D721Med (cell line): ENCODE results near the gene CTBP2.

Experiments
- DNase-seq: peaks from one replicate; pipeline ENCODE4 v3.0.0; 2011; ENCODE audit warnings: low spot score; ENCODE audit not compliant: insufficient read length
- FAIRE-seq: peaks from 2 replicates; lab custom pipeline; 2011; peaks lifted over from hg19 to GRCh38; lab: Jason Lieb, UNC
- CTCF ChIP-seq: IDR thresholded peaks from 2 replicates; pipeline ENCODE4 v1.5.1; 2012; ENCODE audit warnings: mild to moderate bottlenecking, control low read depth; ENCODE audit not compliant: insufficient read depth; ENCODE audit errors: missing control alignments

Gene CTBP2

DNA sequence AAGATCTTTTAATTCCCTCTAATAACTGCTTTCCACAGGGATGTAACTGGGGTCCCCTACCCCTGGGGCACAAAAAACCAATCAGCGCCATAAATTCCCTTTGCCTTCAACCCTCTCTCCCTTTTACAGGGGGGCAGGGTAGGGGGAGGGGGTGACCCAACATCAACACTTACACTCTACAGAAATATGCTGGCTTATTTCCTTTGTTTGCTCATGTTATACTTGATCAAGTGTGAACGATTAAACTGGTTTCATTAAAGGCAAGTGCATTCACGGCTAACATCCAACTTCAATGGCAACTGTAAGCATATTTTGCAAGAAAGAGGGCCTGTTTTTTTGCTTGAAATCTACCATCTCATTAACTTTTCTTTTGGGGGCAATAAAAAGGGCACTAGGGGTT lies 2.9 kb downstream of the CTBP2 start:
- DNase-seq: no peak

DNA sequence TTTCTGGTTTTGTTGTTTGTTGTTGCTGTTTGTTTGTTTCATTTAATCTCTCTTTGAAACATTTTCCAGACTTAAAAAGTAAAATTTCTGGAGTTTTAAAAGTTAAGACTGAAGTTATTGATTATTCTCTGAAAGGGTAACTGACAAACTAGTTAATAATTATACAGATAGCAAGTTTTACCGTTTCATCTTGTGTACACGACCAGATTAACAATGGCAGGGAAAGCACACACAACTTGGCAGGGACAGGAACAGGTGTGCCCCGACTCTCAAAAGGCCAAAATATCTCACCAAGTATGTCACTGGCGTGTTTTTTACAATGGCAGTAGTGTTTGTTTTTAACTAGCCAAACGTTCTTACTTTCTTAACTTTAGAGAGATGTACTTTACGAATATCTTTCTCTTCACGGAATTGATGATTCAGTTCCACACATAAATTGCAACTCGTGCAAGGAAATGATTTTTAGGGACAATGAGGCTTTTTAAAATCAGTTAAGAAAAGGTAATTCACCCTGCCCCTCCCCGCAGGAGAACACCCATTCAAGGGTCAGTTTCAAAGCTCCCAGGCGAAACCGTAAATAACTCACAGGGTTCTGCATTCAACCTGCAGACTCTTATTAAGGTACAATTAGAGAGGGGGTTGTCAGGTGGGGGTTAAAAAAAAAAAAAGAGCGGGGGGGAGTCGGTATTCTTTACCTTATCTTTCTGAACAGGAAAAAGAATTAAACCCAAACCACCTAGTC lies 3.5 kb downstream of the CTBP2 start:
- FAIRE-seq: no peak
- DNase-seq: no peak
- no peak for TF ChIP-seq CTCF

More for the DNA sequence above, 2.9 kb downstream of the CTBP2 start:
- no peak for TF ChIP-seq CTCF
- no peak for FAIRE-seq

DNA sequence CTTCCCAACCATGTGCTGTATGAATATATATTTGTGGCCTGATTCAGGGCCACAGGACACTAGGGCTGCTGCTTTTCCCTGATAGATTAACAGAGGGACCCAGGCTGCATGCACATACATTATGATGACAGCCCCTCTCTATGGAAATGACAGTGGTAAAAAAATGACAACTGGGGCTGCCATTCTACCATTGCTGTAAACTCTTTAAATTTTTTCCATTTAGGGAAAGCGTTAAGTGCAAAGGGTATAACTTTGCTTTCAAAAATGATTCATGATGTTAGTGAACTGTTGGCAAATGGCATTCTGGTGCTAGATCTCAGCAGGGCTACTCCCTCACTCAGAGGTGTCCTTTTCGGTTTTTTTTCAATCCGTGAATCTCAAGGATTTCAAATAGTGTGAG lies 4.2 kb downstream of the CTBP2 start:
- DNase-seq (no peak), FAIRE-seq (no peak)
- no peak for TF ChIP-seq CTCF

DNA sequence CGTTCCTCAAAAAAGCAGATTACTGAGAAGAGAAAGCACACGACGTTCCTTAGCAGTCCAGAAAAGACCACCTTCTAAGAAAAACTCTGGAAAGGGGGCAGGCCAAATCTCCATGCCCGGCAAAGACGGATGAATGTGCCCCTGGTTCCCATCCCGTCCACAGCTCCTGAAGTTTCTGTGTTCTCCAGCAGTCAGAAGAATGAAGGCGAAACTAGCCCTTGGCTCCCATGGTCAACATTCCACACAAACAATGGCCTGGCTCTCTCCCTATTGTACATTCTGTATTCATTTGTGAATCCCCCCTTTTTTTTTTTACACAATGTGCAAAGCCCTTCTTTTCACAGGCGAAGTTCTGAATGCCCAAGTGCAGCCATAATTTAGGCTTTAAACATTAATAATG lies 5.3 kb downstream of the CTBP2 start:
- no peak for TF ChIP-seq CTCF
- DNase-seq (no peak), FAIRE-seq (no peak)

DNA sequence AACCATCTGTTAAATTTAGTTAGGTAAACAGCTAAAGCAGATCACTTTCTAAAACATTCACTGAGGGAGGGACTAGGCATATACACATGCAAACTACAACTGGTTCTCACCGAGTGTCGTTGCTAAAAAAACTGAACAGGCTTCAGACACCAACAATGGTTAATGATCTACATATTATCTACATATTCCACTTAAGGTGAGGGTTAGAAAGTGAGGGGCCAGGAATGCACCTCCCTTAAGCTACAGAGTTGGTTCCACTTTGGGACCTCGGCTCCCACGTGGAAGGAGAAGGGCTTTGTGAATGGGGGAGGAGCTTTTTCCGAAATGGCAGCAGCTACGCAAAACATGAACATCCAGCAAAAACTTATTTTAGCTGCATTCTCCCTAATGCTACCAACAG lies 5.8 kb downstream of the CTBP2 start:
- no peak for DNase-seq
- FAIRE-seq: no peak
- no peak for TF ChIP-seq CTCF

DNA sequence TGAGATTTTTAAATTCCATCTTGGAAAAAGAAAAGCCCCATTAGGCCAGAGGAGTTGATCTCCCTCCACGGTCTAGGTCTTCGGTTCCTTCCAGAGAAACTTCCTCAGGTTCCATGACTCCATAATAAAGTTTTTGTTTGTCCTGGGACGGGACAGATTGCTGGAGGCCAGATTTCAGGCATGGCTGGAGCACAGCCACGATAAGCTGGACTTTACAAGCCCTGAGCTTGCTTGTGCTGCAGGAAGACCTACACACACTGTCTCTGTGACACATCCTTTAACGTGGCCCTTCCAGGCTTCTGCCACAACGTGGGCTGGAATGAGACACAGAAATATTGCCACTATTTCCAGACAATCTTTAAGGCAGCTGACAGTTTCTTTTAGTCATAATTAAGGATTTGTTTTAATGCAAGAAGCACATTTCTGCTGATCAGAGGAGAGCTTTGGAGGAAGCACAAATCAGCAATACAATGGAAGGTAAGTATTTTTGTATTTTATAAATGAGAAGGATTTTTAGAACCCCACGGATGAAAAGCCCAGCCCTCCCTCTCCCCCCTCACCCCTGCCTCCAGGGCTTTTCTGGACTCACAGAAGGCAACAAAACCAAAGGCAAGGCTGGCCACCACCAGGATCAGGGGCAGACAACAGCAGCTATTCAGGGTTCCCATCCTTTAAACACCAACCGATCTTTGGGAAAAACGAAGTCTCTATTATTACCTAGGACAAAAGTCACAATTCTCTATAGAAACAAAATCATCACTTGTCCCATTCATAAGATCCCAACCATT lies 6.5 kb downstream of the CTBP2 start:
- FAIRE-seq (no peak), DNase-seq (no peak)
- no peak for TF ChIP-seq CTCF
